Activated B cell treated with CpG ODN at 0.5 μM for 24 hours (primary cell): ENCODE measurements around the gene ZKSCAN3. TPM values are rescaled to one million over a fixed set of nuclear protein-coding genes. Genes with fewer than 3 reads are reported as not detected.

Experiments used
- ATAC-seq: fragments of 200-7000 bp; cut with Tn5 transposase; one replicate; pipeline ENCODE4 v1.10.0; 2021; ENCODE audit warnings: low read depth, mild to moderate bottlenecking, moderate library complexity
- CTCF ChIA-PET: fragments of 350-600 bp; sonication (Branson Sonifier 250); formaldehyde crosslinking; loops from one replicate; lab custom pipeline; 2021; ENCODE audit warnings: antibody characterized with exemption; lab: Charles Lee
- POLR2A ChIA-PET: fragments of 350-600 bp; sonication (Branson Sonifier 250); formaldehyde crosslinking; loops from one replicate; lab custom pipeline; 2021; ENCODE audit warnings: antibody characterized with exemption; lab: Charles Lee
- DNase-seq: peaks from one replicate; pipeline ENCODE4 v3.0.0; 2022
- H3K27ac Mint-ChIP-seq: one replicate; pipeline ENCODE4 v1.8.0; 2020; ENCODE audit warnings: mixed read lengths
- H3K27me3 Mint-ChIP-seq: one replicate; pipeline ENCODE4 v1.8.0; 2021; ENCODE audit warnings: mixed read lengths
- H3K36me3 Mint-ChIP-seq: one replicate; pipeline ENCODE4 v1.8.0; 2021; ENCODE audit warnings: low read depth, mixed read lengths
- H3K4me1 Mint-ChIP-seq: one replicate; pipeline ENCODE4 v1.8.0; 2021; ENCODE audit warnings: mixed read lengths
- H3K4me3 Mint-ChIP-seq: one replicate; pipeline ENCODE4 v1.8.0; 2020; ENCODE audit warnings: mild to moderate bottlenecking, mixed read lengths
- H3K9me3 Mint-ChIP-seq: one replicate; pipeline ENCODE4 v1.8.0; 2020; ENCODE audit warnings: mixed read lengths
- intact Hi-C: fragments of 100-400 bp; cut with micrococcal nuclease; formaldehyde crosslinking; loops from one replicate; pipeline ENCODE4 v1.15.1; 2024
- total RNA-seq: library from RNA; stranded (reverse); gene quantifications from 2 replicates; pipeline ENCODE4 v1.2.3, GENCODE V29; 2022
- TF ChIP-seq, protein P1 (sequence below): fragments of 200-600 bp; IDR thresholded peaks from one replicate; pipeline ENCODE4 v1.8.0; 2022; ENCODE audit warnings: antibody characterized with exemption, mild to moderate bottlenecking

The ZKSCAN3 gene
- total RNA-seq, 1 donor from 2014 or later, result 6.3 TPM

DNA sequence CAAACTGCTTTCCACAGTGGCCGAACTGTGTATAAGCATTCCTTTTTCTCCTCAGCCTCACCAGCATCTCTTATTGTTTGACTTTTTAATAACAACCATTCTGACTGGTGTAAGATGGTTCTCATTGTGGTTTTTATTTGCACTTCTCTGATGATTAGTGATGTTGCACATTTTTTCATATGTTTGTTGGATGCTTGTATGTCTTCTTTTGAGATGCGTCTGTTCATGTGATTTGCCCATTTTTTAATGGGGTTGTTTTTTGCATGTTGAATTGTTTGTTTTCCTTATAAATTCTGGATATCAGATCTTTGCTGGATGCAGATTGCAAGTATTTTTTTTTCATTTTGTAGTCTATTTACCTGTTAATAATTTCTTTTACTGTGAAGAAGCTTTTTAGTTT lies 61.0 kb downstream of the ZKSCAN3 start:
- TF ChIP-seq, protein P1, sequence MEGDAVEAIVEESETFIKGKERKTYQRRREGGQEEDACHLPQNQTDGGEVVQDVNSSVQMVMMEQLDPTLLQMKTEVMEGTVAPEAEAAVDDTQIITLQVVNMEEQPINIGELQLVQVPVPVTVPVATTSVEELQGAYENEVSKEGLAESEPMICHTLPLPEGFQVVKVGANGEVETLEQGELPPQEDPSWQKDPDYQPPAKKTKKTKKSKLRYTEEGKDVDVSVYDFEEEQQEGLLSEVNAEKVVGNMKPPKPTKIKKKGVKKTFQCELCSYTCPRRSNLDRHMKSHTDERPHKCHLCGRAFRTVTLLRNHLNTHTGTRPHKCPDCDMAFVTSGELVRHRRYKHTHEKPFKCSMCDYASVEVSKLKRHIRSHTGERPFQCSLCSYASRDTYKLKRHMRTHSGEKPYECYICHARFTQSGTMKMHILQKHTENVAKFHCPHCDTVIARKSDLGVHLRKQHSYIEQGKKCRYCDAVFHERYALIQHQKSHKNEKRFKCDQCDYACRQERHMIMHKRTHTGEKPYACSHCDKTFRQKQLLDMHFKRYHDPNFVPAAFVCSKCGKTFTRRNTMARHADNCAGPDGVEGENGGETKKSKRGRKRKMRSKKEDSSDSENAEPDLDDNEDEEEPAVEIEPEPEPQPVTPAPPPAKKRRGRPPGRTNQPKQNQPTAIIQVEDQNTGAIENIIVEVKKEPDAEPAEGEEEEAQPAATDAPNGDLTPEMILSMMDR, result no peak
- H3K27me3 Mint-ChIP-seq, result peaks cover 27% of the 10 kb centered on the region

GRCh38 chr6:28413681-28414080 lies 63.9 kb downstream of the ZKSCAN3 start:
- TF ChIP-seq, protein P1, result no peak
- H3K36me3 Mint-ChIP-seq, result no peaks in the 10 kb centered on the region
- ATAC-seq, result no peak
- intact Hi-C loops, result no loop called here
- H3K27me3 Mint-ChIP-seq, result peaks cover 21% of the 10 kb centered on the region
- ChIA-PET CTCF (no interaction called here), POLR2A (no interaction called here)
- no peak overlapping the region for H3K27ac Mint-ChIP-seq
- H3K9me3 Mint-ChIP-seq, result peaks cover 3% of the 10 kb centered on the region
- no peak for DNase-seq
- H3K4me1 Mint-ChIP-seq, result no peaks in the 10 kb centered on the region
- no peak overlapping the region for H3K4me3 Mint-ChIP-seq

More for the DNA sequence above, 61.0 kb downstream of the ZKSCAN3 start:
- no peak overlapping the region for H3K27ac Mint-ChIP-seq
- no peak overlapping the region for H3K4me3 Mint-ChIP-seq
- no peaks in the 10 kb centered on the region for H3K4me1 Mint-ChIP-seq
- no peaks in the 10 kb centered on the region for H3K36me3 Mint-ChIP-seq
- ChIA-PET CTCF (no interaction called here), POLR2A (no interaction called here)
- ATAC-seq (no peak), DNase-seq (no peak)
- intact Hi-C loops, result no loop called here
- H3K9me3 Mint-ChIP-seq, result peaks cover 3% of the 10 kb centered on the region

Other genes starting within 250 kb of the ZKSCAN3 start
- gene ZSCAN16, start 225.3 kb upstream of the ZKSCAN3 start, total RNA-seq, result 10.6 and 12.6 TPM in 2 replicates
- gene ZKSCAN8, start 208.1 kb upstream of the ZKSCAN3 start, total RNA-seq, result 38.9 and 40.2 TPM in 2 replicates
- 25.9 and 30.3 TPM in 2 replicates for gene ZSCAN9, start 124.7 kb upstream of the ZKSCAN3 start, total RNA-seq
- gene ZKSCAN4, start 97.7 kb upstream of the ZKSCAN3 start, total RNA-seq, result 10.5 and 11.1 TPM in 2 replicates
- 0.29 and 0.35 TPM in 2 replicates for gene NKAPL, start 90.7 kb upstream of the ZKSCAN3 start, total RNA-seq
- 16.0 and 17.8 TPM in 2 replicates for gene ZSCAN26, start 82.8 kb upstream of the ZKSCAN3 start, total RNA-seq
- 1.8 and 1.9 TPM in 2 replicates for gene PGBD1, start 68.4 kb upstream of the ZKSCAN3 start, total RNA-seq
- gene ZSCAN31, start 13.8 kb upstream of the ZKSCAN3 start, total RNA-seq, result 1.0 and 3.6 TPM in 2 replicates
- 12.8 and 13.0 TPM in 2 replicates for gene ZSCAN12, start 49.8 kb downstream of the ZKSCAN3 start, total RNA-seq
- gene ZSCAN23, start 93.5 kb downstream of the ZKSCAN3 start, total RNA-seq, result 0.18 and 0.49 TPM in 2 replicates
- gene GPX6, start 165.8 kb downstream of the ZKSCAN3 start, total RNA-seq, result not detected in 2 replicates
- not detected in 2 replicates for gene GPX5, start 175.9 kb downstream of the ZKSCAN3 start, total RNA-seq